Stimulated activated CD8-positive, alpha-beta memory T cell treated with anti-CD3 and anti-CD28 coated beads, Interleukin-15, amount 100 ng/mL, for 4 hours (primary cell): ENCODE data around the gene CORO2B.

Experiments
- DNase-seq, 2 donors: peaks; one replicate each; pipeline ENCODE4 v3.0.0-alpha.2; 2020; ENCODE audit warnings: low read depth in 2 of 2

CORO2B gene

GRCh38 chr15:68574046-68574445 is 4.7 kb upstream of the CORO2B start:
- DNase-seq = no peak

- DNase-seq = no peak
These were observed 4.2 kb upstream of the CORO2B start for GRCh38 chr15:68574629-68575028.

- no peak for DNase-seq
These were observed 2.4 kb upstream of the CORO2B start for GRCh38 chr15:68576235-68576892.

- no peak for DNase-seq
These were observed 416 bp upstream of the CORO2B start for GRCh38 chr15:68578175-68578979.

GRCh38 chr15:68580026-68580882 is 1.5 kb downstream of the CORO2B start:
- DNase-seq = no peak

GRCh38 chr15:68580883-68581155 is 2.0 kb downstream of the CORO2B start:
- no peak for DNase-seq

GRCh38 chr15:68581725-68582124 is 2.9 kb downstream of the CORO2B start:
- DNase-seq = no peak

GRCh38 chr15:68582236-68582635 is 3.4 kb downstream of the CORO2B start:
- DNase-seq = no peak

GRCh38 chr15:68582864-68583263 is 4.1 kb downstream of the CORO2B start:
- DNase-seq = no peak

GRCh38 chr15:68583321-68583720 is 4.5 kb downstream of the CORO2B start:
- DNase-seq = no peak

- no peak for DNase-seq
These were observed 5.4 kb downstream of the CORO2B start for GRCh38 chr15:68583936-68584755.

GRCh38 chr15:68584756-68585573 is 6.2 kb downstream of the CORO2B start:
- DNase-seq = no peak

- no peak for DNase-seq
These were observed 6.9 kb downstream of the CORO2B start for GRCh38 chr15:68585574-68586273.

GRCh38 chr15:68586274-68586961 is 7.6 kb downstream of the CORO2B start:
- no peak for DNase-seq

GRCh38 chr15:68587769-68588385 is 9.1 kb downstream of the CORO2B start:
- no peak for DNase-seq

- no peak for DNase-seq
These were observed 10.3 kb downstream of the CORO2B start for GRCh38 chr15:68589053-68589452.

- no peak for DNase-seq
These were observed 11.3 kb downstream of the CORO2B start for GRCh38 chr15:68589783-68590710.

GRCh38 chr15:68590721-68591389 is 12.1 kb downstream of the CORO2B start:
- DNase-seq = no peak
